Fibroblast of lung (primary cell): ENCODE data around the gene ASRGL1.

Experiments
- EZH2 ChIP-seq: IDR thresholded peaks from 2 replicates; pipeline ENCODE4 v1.5.1; 2012; ENCODE audit warnings: low read length, control low read depth, mild to moderate bottlenecking; ENCODE audit errors: missing control alignments
- TF ChIP-seq, protein P1 (sequence below), 2 donors: IDR thresholded peaks in 1 of 2; conservative IDR thresholded peaks in 1 of 2; 1 replicate in 1 of 2; 2 replicates in 1 of 2; pipeline ENCODE4 v1.5.1; 2011 to 2012; ENCODE audit warnings: low read length in 2 of 2, control low read depth in 1 of 2, inconsistent platforms in 1 of 2, low read depth in 1 of 2, mild to moderate bottlenecking in 1 of 2

DNA sequence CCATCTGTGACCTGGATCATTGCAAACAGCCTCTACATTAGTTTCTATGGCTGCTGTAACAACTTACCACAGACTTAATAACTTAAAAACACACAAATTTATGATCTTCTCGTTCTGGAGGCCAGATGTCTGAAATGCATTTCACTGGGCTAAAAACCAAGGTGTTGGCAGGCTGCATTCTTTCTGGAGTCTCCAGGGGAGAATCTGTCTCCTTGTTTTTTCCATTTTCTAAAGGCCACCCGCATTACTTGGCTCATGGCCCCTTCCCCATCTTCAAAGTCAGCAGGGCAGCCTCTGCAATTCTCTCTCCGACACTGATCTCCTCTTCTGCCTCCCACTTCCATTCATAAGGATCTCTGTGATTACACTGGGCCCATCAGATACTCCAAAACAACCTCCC, 93.2 kb downstream of the ASRGL1 start:
- TF ChIP-seq, protein P1, sequence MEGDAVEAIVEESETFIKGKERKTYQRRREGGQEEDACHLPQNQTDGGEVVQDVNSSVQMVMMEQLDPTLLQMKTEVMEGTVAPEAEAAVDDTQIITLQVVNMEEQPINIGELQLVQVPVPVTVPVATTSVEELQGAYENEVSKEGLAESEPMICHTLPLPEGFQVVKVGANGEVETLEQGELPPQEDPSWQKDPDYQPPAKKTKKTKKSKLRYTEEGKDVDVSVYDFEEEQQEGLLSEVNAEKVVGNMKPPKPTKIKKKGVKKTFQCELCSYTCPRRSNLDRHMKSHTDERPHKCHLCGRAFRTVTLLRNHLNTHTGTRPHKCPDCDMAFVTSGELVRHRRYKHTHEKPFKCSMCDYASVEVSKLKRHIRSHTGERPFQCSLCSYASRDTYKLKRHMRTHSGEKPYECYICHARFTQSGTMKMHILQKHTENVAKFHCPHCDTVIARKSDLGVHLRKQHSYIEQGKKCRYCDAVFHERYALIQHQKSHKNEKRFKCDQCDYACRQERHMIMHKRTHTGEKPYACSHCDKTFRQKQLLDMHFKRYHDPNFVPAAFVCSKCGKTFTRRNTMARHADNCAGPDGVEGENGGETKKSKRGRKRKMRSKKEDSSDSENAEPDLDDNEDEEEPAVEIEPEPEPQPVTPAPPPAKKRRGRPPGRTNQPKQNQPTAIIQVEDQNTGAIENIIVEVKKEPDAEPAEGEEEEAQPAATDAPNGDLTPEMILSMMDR (conservative IDR thresholded peaks at IDR 0.05 in 1 of 2, IDR thresholded peaks at IDR 0.05 in 1 of 2; ENCODE audit: low read depth in 1 of 2, low read length in 2 of 2), result no peak
- TF ChIP-seq EZH2, result no peak
